ENCODE data around the gene SREBF2.

Gene SREBF2

DNA sequence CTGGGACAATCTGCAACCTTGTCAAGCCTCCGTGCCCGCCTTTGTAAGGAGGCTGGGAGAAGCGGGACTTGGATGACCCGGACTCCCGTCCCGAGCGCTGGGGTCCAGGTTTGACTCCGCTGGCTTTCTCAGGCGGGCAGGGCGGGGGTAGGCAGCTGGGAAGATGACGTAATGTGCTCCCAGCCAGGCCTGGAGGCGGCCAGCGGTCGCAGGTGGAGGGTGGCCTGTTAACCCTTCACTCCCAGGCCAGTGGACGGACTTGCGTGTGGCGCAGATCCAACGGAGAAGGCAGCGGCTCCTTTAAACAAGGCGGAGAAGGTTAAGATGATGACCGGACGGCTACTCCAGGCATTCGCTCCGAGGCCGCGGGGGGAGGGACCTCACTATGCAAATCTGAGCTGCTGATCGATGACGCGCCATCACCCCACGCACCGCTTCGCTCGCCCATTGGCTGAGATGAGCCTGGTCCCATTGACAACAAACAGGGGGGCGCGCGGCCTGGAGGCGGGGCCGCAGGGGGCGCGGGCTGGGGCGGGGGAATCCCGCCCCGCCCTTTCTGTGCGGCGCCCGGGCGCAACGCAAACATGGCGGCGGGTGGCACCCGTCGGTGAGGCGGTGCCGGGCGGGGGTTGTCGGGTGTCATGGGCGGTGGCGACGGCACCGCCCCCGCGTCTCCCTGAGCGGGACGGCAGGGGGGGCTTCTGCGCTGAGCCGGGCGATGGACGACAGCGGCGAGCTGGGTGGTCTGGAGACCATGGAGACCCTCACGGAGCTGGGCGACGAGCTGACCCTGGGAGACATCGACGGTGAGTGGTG, at the start of gene SREBF2:
Gene SREBF2, plus strand, starts transcription at position 553 of the 816 bp plus-strand sequence. Its CDS starts 166 bp downstream, at position 719.
- peak; percentile 99 for DNase-seq (ENCODE audit: low read depth in 2 of 2)

DNA sequence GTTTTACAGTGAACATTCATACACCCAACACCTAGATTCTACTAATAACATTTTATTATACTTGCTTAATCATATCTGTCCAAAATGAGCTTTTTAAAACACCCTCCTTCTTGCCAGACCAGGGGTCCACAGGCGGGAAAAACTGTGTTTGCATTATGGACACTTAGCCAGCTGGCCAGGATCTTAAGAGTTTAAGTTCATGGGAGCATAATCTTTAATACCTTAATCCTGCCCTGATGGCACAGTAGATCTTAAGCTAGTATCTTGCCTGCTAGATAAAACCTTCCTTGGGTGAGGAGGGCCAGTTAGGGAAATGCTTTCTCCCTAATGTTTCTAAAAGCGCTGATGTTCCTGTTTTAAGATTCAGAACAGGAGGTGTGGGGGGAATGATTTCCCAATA, 45.6 kb upstream of the SREBF2 start:
- no peak for DNase-seq (ENCODE audit: low read depth in 2 of 2)

DNA sequence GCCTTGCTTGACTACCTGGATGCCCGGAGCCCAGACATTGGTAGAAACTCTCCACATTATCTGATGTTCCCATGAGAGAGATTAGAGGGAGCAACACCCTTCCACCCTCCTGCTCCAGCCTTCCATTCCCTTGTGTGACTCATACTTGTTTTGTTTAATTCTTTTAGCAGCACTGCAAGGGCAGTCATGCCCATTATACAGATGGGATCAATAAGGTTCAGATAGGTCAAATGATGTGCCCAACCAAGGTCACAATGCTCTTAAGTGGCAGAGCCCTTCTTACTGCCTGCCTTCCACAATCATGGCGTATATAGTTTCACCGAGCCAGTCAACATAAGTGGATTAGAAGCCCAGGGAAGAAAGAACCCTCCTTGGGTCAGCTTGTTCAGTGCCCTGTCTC, 39.0 kb upstream of the SREBF2 start:
- no peak for DNase-seq (ENCODE audit: low read depth in 2 of 2)

GRCh38 chr22:41798736-41799135, 34.2 kb upstream of the SREBF2 start:
- DNase-seq (ENCODE audit: low read depth in 2 of 2), result no peak

GRCh38 chr22:41799486-41800347, 33.2 kb upstream of the SREBF2 start:
- no peak for DNase-seq (ENCODE audit: low read depth in 2 of 2)

DNA sequence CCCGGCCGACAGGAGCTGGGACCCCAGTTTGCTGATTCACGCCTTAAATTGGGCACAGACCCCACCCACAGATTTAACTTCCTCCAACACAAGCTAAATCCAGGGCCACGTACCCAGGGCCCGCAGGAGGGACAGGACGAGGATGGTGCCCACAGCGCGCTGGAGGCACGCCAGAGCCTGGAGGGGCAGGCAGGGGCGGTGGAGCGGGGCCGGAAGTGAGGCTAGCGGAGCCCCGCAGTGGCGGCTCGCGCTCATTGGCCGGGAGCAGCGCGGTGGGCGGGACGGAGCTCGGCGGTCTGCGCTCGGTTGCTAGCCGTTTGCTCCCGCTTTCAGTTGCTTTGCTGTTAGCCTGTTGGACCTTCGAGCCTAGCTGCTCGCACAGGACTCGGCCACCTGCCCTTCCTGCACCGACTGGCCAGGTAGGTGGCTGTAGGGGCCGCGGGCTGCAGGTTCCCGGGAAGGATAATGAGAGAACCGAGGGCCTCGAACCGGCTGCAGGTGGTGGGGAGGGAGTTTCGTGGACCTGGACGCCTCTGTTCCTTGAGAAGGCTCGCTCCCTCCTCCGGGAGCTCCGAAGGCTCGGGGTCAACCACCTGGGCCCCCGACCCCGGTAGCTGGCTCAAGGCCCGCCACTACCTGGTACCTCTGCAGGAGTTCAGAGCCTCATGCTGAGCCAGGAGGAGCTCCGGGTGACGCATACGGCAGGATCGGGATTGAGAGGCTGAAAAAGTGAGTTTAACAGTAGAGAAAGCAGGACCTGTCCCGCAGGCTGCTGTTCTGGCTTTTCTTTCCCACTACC, 32.4 kb upstream of the SREBF2 start, which contains the start of gene CCDC134:
Gene CCDC134, plus strand, starts transcription at position 332 of the 799 bp plus-strand sequence. CDS start 8,212 bp downstream, outside the sequence.
- peak; percentile 77 to 90 for DNase-seq (ENCODE audit: low read depth in 2 of 2)

- no peak for DNase-seq (ENCODE audit: low read depth in 2 of 2)
These were observed 31.6 kb upstream of the SREBF2 start for GRCh38 chr22:41801147-41801819.

GRCh38 chr22:41801886-41802285, 31.0 kb upstream of the SREBF2 start:
- DNase-seq (ENCODE audit: low read depth in 2 of 2), result no peak

DNA sequence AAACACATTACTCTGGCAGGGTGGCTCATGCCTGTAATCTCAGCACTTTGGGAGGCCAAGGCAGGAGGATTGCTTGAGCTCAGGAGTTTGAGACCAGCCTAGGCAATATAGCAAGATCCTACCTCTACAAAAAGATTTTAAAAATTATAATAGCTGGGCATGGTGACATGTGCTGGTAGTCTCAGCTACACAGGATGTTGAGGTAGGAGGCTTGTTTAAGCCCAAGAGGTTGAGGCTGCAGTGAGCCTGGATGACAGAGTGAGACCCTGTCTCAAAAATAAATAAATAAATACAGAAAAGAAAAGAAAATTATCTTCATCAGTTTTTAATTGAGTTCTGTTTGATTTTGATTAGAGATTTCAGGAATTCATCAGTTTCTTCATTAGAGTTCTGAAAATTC, 27.3 kb upstream of the SREBF2 start:
- DNase-seq (ENCODE audit: low read depth in 2 of 2), result no peak

- DNase-seq (ENCODE audit: low read depth in 2 of 2), result no peak
These were observed 24.5 kb upstream of the SREBF2 start for GRCh38 chr22:41808400-41808799.

DNA sequence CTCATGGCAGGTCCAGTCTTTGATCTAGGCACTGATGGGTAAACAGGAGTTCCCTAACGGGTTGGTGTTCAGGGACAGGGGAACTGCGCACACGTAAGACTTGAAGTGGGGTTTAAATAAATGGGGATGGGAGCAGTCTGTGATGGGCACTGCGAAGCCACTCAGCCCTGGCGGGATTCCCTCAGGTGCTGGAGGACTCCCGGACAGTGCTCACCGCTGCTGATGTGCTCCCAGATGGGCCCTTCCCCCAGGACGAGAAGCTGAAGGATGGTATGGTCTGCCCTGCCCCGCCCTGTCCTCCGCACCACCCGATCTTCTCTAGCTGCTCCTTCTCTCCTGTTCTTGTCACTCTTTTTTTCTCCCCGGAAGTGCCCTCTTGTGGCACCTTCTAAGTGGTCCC, 22.9 kb upstream of the SREBF2 start:
- DNase-seq (ENCODE audit: low read depth in 2 of 2), result no peak

DNA sequence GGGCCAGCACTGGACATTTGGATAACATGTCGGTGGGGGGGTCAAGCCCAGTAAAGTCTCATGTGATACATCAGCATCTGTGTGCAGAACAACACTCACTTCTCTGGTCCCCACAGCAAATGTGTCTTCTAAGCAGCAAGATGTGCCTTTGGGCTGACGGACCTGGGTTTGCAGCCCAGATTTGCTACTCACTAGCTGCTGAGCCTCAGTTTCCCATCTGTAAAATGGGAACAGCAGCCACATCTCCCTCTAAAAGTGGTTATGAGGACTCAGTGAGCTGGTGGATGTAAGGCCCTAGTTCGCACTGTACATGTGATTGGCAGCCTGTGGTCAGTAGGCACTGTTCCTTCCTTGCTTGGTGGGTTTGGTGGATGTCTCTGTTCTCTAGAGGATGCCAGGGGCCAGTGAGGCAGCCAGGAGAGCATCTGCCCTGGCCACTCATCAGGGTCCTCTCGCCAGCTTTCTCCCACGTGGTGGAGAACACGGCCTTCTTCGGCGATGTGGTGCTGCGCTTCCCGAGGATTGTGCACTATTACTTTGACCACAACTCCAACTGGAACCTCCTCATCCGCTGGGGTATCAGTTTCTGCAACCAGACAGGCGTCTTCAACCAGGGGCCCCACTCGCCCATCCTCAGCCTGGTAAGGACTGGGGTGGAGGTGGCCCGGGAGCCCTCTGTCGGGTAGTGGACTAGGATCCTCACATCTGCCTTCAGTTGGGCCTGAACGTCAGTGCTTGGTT, 19.9 kb upstream of the SREBF2 start:
- no peak for DNase-seq (ENCODE audit: low read depth in 2 of 2)

DNA sequence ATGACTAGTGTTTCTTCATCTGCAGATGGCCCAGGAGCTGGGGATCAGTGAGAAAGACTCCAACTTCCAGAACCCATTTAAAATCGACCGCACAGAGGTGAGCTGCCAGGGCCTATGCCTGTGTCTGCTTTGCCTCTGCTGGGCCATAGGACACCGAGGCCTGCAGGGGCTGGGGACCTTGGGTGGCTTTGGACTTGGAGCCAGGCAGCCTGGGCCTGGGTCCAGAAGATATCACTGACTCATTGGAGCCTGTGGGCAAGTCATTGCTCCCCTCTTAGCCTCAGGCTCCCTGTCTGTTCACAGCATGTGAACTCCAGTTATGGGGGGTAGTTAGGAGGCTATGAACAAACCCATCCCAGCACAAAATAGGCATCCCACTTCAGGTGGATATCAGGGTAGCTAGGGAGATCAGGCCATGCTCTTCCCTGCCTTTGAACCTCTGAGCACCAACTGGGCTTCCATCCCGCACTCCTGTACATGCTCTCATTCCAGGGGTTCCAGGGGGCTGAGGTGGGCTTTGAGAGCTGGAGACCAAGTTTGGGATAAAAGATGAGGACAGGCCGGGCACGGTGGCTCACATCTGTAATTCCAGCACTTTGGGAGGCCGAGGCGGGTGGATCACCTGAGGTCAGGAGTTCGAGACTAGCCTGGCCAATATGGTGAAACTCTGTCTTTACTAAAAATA, 19.0 kb upstream of the SREBF2 start:
- DNase-seq (ENCODE audit: low read depth in 2 of 2), result no peak

DNA sequence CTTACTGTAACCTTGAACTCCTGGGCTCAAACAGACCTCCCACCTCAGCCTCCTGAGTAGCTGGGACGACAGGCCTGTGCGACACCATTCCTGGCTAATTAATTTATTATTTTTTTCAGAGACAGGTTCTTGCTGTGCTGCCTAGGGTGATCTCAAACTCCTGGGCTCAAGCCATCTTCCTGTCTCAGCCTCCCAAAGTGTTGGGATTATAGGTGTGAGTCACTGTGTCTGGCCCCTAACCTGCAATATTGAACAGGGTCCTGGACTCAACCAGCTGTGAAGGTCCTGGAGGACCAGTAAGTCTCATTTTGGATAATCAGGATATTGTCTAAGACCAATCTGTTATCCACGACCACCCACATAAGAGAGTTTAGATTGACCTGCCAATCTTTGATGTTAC, 17.2 kb upstream of the SREBF2 start:
- DNase-seq (ENCODE audit: low read depth in 2 of 2), result no peak

DNA sequence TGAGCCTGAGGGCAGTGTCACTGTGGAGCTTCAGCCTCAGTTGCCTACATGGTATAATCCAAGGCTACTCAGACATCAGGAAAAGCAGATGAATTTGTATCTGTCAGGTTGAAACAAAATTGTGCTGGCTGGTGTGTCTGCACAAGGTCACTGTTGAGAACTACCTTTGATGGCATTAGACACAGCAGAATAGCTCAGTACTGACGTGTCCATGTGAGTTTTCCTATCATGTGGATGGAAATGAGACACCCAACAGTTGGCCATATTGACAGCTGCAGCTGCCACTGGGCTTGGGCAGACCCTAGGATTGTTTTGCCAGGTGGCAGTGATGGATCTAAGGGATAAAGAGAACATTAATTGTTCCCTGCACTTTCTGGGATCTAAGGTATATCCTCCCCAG, 16.7 kb upstream of the SREBF2 start:
- DNase-seq (ENCODE audit: low read depth in 2 of 2), result no peak

DNA sequence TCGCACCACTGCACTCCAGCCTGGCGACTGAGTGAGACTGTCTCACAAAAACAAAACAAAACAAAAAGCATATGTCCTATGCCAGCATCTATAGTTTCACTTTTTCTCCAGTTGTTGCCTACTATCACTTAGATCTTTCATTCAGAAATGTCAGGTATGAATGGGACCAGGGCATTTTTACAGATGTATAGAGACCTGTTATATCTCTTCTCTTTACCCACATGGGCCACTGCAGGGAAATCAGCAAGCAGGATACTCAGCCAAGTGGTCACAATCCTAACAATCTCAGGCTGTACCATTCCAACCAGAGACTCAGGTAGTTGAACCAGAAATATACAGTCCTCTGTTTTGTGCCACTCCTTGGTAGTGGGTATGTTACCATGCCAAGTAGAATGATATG, 16.0 kb upstream of the SREBF2 start:
- no peak for DNase-seq (ENCODE audit: low read depth in 2 of 2)

GRCh38 chr22:41818011-41818410, 14.9 kb upstream of the SREBF2 start:
- no peak for DNase-seq (ENCODE audit: low read depth in 2 of 2)

DNA sequence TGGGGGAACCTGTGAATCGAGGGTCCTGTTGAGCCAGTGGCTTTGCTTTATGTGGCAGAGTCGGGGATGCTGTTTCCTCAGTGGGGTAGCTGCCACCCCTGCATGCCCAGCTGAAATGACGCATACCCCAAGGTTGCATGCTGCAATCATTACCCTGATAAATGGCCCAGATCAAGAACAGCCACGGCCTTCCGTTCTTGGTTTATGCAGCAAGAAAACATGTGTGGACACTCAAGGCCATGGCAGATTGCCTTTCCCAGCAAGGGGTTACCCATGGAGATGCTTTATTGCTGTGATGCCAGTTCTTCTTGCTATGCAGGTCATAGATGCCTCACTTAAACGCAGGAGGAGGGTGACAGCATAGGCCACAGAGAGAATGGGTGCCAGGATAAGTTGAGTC, 14.3 kb upstream of the SREBF2 start:
- DNase-seq (ENCODE audit: low read depth in 2 of 2), result no peak

GRCh38 chr22:41819257-41819656, 13.6 kb upstream of the SREBF2 start:
- DNase-seq (ENCODE audit: low read depth in 2 of 2), result no peak

DNA sequence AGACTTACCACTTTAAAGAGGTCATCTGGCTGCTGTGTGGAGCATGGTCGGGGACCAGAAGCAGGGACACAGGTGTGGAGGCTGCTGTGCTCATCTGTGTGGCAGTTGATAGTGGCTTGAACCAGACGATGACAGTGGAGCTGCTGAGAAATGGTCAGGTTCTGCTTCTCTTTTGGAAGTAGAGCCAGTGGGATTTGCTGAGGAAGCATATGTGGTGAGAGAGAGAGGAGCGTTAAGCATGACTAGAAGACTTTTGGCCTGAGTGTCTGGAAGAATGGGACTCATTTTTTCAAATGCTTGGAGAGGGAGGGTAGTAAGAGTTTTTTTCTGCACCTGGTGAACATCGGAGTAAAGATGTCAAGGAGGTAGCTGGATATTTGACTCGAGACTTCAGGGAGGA, 12.5 kb upstream of the SREBF2 start:
- no peak for DNase-seq (ENCODE audit: low read depth in 2 of 2)
